HG02571 (cell line): ENCODE data around the gene SERPINB8.

ENCODE experiments used
- ATAC-seq: cut with Tn5 transposase; IDR thresholded peaks from one replicate; pipeline ENCODE4 v1.9.1; 2021; ENCODE audit warnings: mild to moderate bottlenecking, moderate library complexity; ENCODE audit not compliant: unreplicated experiment

Gene SERPINB8

DNA sequence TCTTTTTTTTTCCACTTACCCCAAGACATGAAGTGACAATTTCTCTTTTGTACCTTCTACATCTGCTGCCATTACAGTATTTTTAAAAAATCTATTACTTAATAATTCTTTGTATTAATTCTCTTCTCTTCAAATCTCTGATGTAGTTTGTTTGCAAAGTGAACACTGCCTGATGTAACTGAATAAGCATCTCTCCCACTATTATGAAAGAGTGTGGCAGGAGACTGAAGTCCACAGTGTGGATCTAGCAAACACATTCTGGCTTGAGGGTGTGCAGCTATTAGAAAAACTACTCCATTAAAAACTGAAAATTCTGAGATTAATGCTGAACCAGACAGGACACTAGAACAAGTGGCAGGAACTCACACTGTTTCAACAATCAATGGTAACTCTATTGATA is 5.0 kb upstream of the SERPINB8 start:
- ATAC-seq: no peak

GRCh38 chr18:63965716-63966330 is 4.1 kb upstream of the SERPINB8 start:
- no peak for ATAC-seq

- no peak for ATAC-seq
These were observed 926 bp downstream of the SERPINB8 start for GRCh38 chr18:63970809-63971205.

- ATAC-seq: no peak
These were observed 1.6 kb downstream of the SERPINB8 start for GRCh38 chr18:63971320-63972001.

DNA sequence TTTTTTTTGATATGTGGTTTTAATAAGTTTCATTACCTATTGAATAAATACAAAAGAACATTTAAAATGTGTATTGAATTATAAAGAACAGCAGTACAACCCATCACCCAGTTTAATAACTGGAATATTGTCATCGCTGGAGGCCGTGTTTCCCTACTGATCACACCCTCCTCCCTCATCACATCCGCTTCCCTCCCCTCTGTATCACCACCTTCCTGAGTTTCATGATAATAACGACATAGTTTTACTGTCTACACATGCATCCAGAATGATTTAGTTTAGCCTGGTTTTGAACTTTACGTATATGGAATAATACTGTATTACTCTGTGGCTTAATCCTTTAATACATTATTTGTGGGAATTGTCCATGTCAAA is 2.1 kb downstream of the SERPINB8 start:
- no peak for ATAC-seq

GRCh38 chr18:63974991-63975390 is 5.1 kb downstream of the SERPINB8 start:
- no peak for ATAC-seq

GRCh38 chr18:63975628-63976027 is 5.7 kb downstream of the SERPINB8 start:
- ATAC-seq: no peak

GRCh38 chr18:63977040-63977439 is 7.2 kb downstream of the SERPINB8 start:
- no peak for ATAC-seq

DNA sequence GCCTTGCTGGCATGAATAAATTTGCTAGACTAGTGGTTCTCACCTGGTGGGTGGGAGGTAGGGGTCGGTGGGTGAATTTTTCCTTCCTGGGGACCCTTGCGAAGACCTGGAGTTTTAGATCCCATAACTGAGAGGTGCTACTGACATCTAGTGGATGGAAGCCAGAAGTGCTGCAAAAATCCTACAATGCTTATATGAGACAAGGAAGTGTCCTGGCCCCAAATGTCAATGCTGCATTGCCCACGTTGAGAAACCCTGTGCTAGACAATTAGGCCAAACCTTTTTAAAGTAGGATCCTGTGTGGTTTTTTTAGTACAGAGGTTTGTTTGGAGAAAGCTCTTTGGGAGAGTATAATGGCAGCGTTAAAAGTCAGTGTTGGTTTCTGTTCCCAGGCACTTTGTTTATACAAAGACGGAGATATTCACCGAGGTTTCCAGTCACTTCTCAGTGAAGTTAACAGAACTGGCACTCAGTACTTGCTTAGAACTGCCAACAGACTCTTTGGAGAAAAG is 9.6 kb downstream of the SERPINB8 start:
- peak; percentile 62 for ATAC-seq

- ATAC-seq: no peak
These were observed 10.1 kb downstream of the SERPINB8 start for GRCh38 chr18:63980027-63980426.

- ATAC-seq: no peak
These were observed 11.1 kb downstream of the SERPINB8 start for GRCh38 chr18:63980896-63981460.

GRCh38 chr18:63981719-63982118 is 11.8 kb downstream of the SERPINB8 start:
- ATAC-seq: no peak

- ATAC-seq: no peak
These were observed 12.5 kb downstream of the SERPINB8 start for GRCh38 chr18:63982361-63982760.

DNA sequence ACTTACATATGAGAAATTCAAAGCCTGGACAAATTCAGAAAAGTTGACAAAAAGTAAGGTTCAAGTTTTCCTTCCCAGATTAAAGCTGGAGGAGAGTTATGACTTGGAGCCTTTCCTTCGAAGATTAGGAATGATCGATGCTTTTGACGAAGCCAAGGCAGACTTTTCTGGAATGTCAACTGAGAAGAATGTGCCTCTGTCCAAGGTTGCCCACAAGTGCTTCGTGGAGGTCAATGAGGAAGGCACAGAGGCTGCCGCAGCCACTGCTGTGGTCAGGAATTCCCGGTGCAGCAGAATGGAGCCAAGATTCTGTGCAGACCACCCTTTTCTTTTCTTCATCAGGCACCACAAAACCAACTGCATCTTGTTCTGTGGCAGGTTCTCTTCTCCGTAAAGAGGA is 17.0 kb downstream of the SERPINB8 start:
- ATAC-seq: no peak

DNA sequence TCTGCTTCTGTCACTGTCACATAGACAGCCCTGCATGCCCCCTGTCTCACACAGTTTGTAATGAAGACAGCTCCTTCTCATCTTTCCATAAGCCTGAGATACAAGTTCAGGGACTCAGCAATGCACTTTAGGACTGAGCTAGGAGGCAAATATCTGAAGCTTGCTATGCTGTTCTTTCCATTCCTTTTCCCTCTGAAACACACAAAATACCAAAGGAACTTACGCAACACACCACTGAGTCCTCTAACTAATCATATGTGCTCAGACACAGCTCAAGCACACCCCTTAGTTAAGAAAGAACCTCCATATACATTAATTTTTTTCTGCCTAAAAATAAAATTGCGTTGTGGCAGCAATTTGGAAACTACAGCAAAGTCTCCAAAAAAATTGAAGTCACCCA is 17.9 kb downstream of the SERPINB8 start:
- ATAC-seq: no peak

DNA sequence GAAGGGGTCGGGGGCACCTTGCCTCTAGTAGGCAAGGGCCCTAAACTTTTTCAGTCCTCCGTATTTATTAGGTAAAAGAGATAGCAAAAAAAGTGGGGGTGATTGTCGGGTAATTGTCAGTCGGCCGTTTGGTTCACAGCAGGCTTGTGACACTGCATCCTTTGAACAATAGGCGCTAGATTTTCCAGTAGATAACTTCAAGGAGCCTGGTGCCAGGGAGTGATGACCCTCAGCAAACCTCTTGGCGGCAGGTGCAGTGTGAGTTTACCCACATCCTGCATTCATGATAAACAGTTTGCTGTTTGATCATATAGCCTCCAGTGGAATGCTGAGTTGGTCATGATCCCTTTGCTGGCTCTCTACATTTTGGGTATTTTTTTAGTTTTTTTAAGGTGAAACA is 22.9 kb downstream of the SERPINB8 start:
- no peak for ATAC-seq

- ATAC-seq: no peak
These were observed 25.0 kb downstream of the SERPINB8 start for GRCh38 chr18:63994783-63995399.

GRCh38 chr18:63997041-63997440 is 27.2 kb downstream of the SERPINB8 start:
- ATAC-seq: no peak

DNA sequence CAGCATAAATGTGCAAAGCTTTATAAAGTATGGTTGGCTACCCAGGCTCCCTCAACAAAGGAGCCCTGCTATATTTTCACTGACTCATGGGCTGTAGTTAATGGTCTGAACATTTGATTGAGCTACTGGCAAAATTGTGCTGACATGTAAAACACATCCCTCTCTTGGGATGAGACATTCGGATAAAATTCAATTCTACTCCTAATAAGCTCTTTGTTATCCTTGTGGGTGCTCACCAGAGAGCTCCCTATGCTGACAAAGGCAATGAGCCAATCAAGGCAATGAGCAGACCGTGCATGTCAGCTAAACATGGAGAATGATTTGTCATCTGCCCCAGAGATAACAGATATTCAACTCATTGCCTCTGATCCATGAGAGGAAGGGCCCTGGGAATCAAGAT is 27.7 kb downstream of the SERPINB8 start:
- no peak for ATAC-seq

- no peak for ATAC-seq
These were observed 30.0 kb downstream of the SERPINB8 start for GRCh38 chr18:63999871-64000270.

DNA sequence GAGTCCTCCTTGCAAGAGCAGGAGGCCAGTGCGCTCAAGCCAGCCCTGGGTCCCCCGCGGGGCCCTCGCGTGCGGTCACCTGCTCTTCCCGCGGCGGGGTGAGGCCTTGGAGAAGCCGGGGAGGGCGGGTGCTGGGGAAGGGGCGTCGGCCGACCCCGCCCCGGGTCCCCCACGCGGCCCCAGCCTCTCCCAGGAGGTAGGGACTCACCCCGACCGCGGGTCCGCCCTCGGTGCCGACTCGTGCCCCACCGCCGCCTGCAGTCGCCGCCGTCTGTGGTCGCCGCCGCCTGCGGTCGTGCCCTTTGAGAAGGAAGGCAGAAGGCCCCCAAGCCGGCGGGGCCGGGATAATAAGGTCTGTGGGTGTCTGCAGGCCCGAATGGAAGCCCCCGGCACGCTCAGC is 32.7 kb downstream of the SERPINB8 start:
- ATAC-seq: no peak

- no peak for ATAC-seq
These were observed 39.4 kb downstream of the SERPINB8 start for GRCh38 chr18:64009305-64009704.
